DND-41 (cell line): ENCODE results near the gene TIGD3.

Experiments
- ATAC-seq: fragments of 200-7000 bp; cut with Tn5 transposase; 3 replicates; pipeline ENCODE4 v1.9.1; 2021; ENCODE audit warnings: low read depth; ENCODE audit not compliant: insufficient read depth
- DNase-seq: peaks from one replicate; pipeline ENCODE4 v3.0.0-alpha.2; 2020
- H2AFZ ChIP-seq: 2 replicates; pipeline ENCODE4 v1.6.0; 2012; ENCODE audit warnings: low read depth, low read length
- H3K27ac ChIP-seq: 2 replicates; pipeline ENCODE4 v1.5.1; 2012; ENCODE audit warnings: low read length, inconsistent platforms
- H3K27me3 ChIP-seq: fragments of 200-600 bp; sonication (generic); 2 replicates; pipeline ENCODE4 v1.6.0; 2012; ENCODE audit warnings: low read length, mild to moderate bottlenecking, inconsistent platforms; ENCODE audit not compliant: insufficient read depth, poor library complexity
- H3K36me3 ChIP-seq: 2 replicates; pipeline ENCODE4 v1.5.1; 2012; ENCODE audit warnings: low read length, inconsistent platforms; ENCODE audit not compliant: insufficient read depth
- H3K4me1 ChIP-seq: 2 replicates; pipeline ENCODE4 v1.5.1; 2012; ENCODE audit warnings: mild to moderate bottlenecking, low read length; ENCODE audit not compliant: insufficient read depth
- H3K4me2 ChIP-seq: 2 replicates; pipeline ENCODE4 v1.6.0; 2012; ENCODE audit warnings: mild to moderate bottlenecking, moderate library complexity, low read length, inconsistent platforms; ENCODE audit not compliant: insufficient read depth
- H3K4me3 ChIP-seq, 2 experiments: fragments of 200-600 bp in 1 of 2; shearing (Covaris generic) in 1 of 2; 2 replicates each; pipeline ENCODE4 v1.5.1; 2012 to 2016; ENCODE audit warnings: inconsistent platforms in 2 of 2, low read length in 2 of 2, mild to moderate bottlenecking in 2 of 2, low read depth in 1 of 2, moderate library complexity in 1 of 2
- H3K79me2 ChIP-seq: 2 replicates; pipeline ENCODE4 v1.6.0; 2012; ENCODE audit warnings: low read length, inconsistent platforms; ENCODE audit not compliant: insufficient read depth
- H3K9ac ChIP-seq: 2 replicates; pipeline ENCODE4 v1.6.0; 2012; ENCODE audit warnings: low read depth, mild to moderate bottlenecking, inconsistent platforms, low read length, moderate library complexity
- H3K9me3 ChIP-seq: 2 replicates; pipeline ENCODE4 v1.5.1; 2012; ENCODE audit warnings: low read length, moderate library complexity, mild to moderate bottlenecking, inconsistent platforms; ENCODE audit not compliant: insufficient read depth, severe bottlenecking
- H4K20me1 ChIP-seq: 2 replicates; pipeline ENCODE4 v1.6.0; 2012; ENCODE audit warnings: low read length; ENCODE audit not compliant: insufficient read depth
- CTCF ChIP-seq: IDR thresholded peaks from 2 replicates; pipeline ENCODE4 v1.5.1; 2012; ENCODE audit warnings: borderline replicate concordance, low read length, moderate library complexity, mild to moderate bottlenecking; ENCODE audit not compliant: poor library complexity, severe bottlenecking; ENCODE audit errors: extremely low read depth
- EZH2 ChIP-seq: IDR thresholded peaks from 3 replicates; pipeline ENCODE4 v1.6.1; 2012; ENCODE audit warnings: borderline replicate concordance, low read depth, mild to moderate bottlenecking, moderate library complexity, low read length, inconsistent platforms; ENCODE audit not compliant: severe bottlenecking

TIGD3 gene

DNA sequence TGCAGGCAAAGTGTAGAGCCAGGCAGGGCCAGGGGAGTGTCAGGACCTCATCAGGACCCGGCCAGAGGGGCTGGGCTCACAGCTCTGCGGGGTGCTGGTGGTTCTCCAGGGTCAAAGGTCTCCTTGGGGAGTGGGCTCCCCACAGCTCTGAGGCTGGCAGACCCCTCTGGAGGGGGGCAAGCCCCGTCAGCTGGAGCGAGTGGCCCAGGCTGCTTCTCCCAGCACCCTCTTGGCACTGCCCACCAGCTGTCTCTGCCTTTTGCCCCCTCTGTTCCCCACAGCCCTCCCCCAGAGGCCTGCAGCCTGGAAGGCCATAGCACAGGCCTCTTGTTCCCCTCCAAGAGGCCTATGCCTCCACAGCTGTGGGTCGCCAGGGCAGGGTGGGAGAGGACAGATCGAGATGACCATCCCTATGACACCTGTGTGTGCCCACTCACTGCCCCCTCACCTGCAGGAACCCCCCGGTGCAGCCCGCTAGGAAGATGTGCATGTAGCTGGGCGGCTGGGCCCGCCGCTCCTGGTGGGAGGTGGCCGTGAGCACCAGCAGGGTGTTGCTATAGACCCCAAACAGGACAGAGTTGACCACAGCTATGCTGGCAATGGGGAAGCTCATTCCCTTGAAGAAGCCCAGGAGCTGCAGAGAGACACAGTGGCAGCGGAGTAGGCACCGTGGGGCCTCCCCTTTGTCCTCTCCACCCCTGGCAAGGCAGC, 24.5 kb downstream of the TIGD3 start:
- H3K4me2 ChIP-seq: no peak overlapping the region
- H3K9ac ChIP-seq: no peak overlapping the region
- H3K36me3 ChIP-seq: no peaks in the 10 kb centered on the region
- peaks cover 37% of the 10 kb centered on the region for H3K4me1 ChIP-seq
- DNase-seq (no peak), ATAC-seq (no peak)
- no peaks in the 10 kb centered on the region for H3K27me3 ChIP-seq
- no peaks in the 10 kb centered on the region for H4K20me1 ChIP-seq
- peaks cover 26% of the 10 kb centered on the region for H3K79me2 ChIP-seq
- no peak overlapping the region for H3K4me3 ChIP-seq
- no peak overlapping the region for H2AFZ ChIP-seq
- H3K27ac ChIP-seq: no peak overlapping the region
- no peaks in the 10 kb centered on the region for H3K9me3 ChIP-seq
- TF ChIP-seq CTCF: no peak
- no peak for TF ChIP-seq EZH2

DNA sequence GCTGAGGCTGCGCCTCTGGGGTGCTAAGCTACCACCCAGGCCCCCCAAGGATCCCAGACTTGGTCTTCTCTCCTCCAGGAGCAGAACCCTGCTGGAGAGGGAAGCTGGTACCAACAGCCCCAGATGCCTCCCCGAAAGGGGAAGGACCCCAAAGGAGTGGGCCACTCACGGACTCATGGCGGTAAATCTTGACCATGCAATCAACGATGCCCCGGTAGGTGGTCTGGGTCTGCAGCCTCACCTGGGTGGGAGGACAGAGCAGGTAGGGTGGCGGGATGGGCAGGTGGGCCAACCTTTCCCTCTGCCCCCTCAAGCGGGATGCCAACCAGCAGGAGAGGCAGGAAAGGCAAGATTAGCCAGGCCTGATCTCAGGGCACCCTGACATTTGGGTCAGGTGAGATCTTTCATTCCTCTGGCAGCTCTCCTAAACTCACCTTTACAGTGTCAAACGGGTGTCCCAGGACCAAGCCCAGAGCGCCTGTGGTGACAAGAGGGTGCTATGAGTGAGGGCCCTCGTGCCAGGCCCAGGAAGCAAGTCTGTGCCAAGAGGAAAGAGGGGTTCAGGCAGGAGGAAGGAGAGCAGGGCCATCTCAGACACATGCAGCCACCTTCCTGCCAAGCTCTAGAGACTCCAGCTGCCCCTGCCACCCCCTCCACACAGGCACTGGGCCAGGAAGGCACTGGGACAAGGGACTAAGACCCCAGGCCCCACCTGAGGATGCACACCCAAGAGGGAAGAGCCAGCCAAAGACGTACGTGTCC, 25.3 kb downstream of the TIGD3 start:
- Histone ChIP-seq H3K27ac (no peak overlapping the region), H3K4me3 (no peak overlapping the region)

GRCh38 chr11:65380460-65381119, 26.0 kb downstream of the TIGD3 start:
- H3K4me3 ChIP-seq: peak overlapping the region in 1 of 2 experiments; percentile 65; a peak in 2 of 4 replicates
- H3K4me2 ChIP-seq: peak overlapping the region; percentile 91
- DNase-seq (no peak), ATAC-seq (no peak)
- H3K36me3 ChIP-seq: no peaks in the 10 kb centered on the region
- H4K20me1 ChIP-seq: no peaks in the 10 kb centered on the region
- peak overlapping the region; percentile 74 for H3K9ac ChIP-seq
- no peaks in the 10 kb centered on the region for H3K27me3 ChIP-seq
- no peak overlapping the region for H2AFZ ChIP-seq
- no peaks in the 10 kb centered on the region for H3K9me3 ChIP-seq
- H3K79me2 ChIP-seq: peaks cover 27% of the 10 kb centered on the region
- TF ChIP-seq EZH2: no peak
- TF ChIP-seq CTCF: no peak
- peaks cover 52% of the 10 kb centered on the region for H3K4me1 ChIP-seq
- H3K27ac ChIP-seq: peak overlapping the region; percentile 86; the same call in 1 of the 2 replicates

More for the DNA sequence above, 25.3 kb downstream of the TIGD3 start:
- ATAC-seq: no peak
- Histone ChIP-seq H3K27me3 (no peaks in the 10 kb centered on the region), H3K4me2 (no peak overlapping the region), H3K79me2 (peaks cover 27% of the 10 kb centered on the region), H3K9ac (0 out of 2 replicates have a peak overlapping the region, but pooled peaks have one; percentile 74), H2AFZ (no peak overlapping the region), H3K36me3 (no peaks in the 10 kb centered on the region), H3K4me1 (peaks cover 45% of the 10 kb centered on the region), H3K9me3 (no peaks in the 10 kb centered on the region), H4K20me1 (no peaks in the 10 kb centered on the region)
- no peak for DNase-seq
- no peak for TF ChIP-seq EZH2
- no peak for TF ChIP-seq CTCF
